Right lobe of liver (tissue), 4 donors: ENCODE results near the gene CYREN.

Source experiments
- CTCF ChIP-seq, 4 donors: fragments of 200-600 bp in 3 of 4; fragments of 450-650 bp in 1 of 4; IDR thresholded peaks; one replicate each; pipeline versions ENCODE4 v1.5.1 to v1.8.0; 2016 to 2022; ENCODE audit warnings: antibody characterized with exemption in 4 of 4, mild to moderate bottlenecking in 2 of 4
- POLR2A ChIP-seq: fragments of 450-650 bp; IDR thresholded peaks from one replicate; pipeline ENCODE4 v1.6.1; 2017; ENCODE audit warnings: antibody characterized with exemption, mild to moderate bottlenecking
- donor health status: DM: no; HTN: no; CAD: no.
- donor health status: DM: no; HTN: no; CAD: no.
- donor health status: DM: no; HTN: yes; CAD: no.

GRCh38 chr7:135184254-135184841, 13.8 kb upstream of the CYREN start:
- TF ChIP-seq POLR2A (no peak), CTCF (IDR thresholded peaks at IDR 0.05) (no peak)
